H1 (cell line): Measurements from ENCODE around the gene DPF3. TPM values are rescaled to one million over a fixed set of nuclear protein-coding genes. Genes with fewer than 3 reads are reported as not detected.

Experiments used
- BRCA1 ChIP-seq: IDR thresholded peaks from 2 replicates; pipeline ENCODE4 v1.6.1; 2012; ENCODE audit warnings: low read depth, low read length, improper control_type of control experiment
- EP300 ChIP-seq, 2 experiments: IDR thresholded peaks; 1 replicate in 1 of 2; 2 replicates in 1 of 2; pipeline ENCODE4 v1.6.1; 2011 to 2012; ENCODE audit warnings: low read depth in 2 of 2, low read length in 2 of 2, mild to moderate bottlenecking in 2 of 2, borderline replicate concordance in 1 of 2, inconsistent platforms in 1 of 2, moderate library complexity in 1 of 2
- FOSL1 ChIP-seq: IDR thresholded peaks from 2 replicates; pipeline ENCODE4 v1.6.1; 2011; ENCODE audit warnings: mild to moderate bottlenecking, low read depth, low read length, moderate library complexity; ENCODE audit not compliant: insufficient read depth
- HDAC6 ChIP-seq: IDR thresholded peaks from one replicate; pipeline ENCODE4 v1.7.1; 2012; ENCODE audit warnings: low read depth, mild to moderate bottlenecking, inconsistent platforms, low read length, moderate library complexity
- KDM5A ChIP-seq: fragments of 200-600 bp; IDR thresholded peaks from 2 replicates; pipeline ENCODE4 v1.7.1; 2012; ENCODE audit warnings: mild to moderate bottlenecking, low read length, inconsistent platforms, mixed read lengths
- PHF8 ChIP-seq: fragments of 200-600 bp; sonication (generic); conservative IDR thresholded peaks from 2 replicates; pipeline ENCODE4 v1.7.1; 2012; ENCODE audit warnings: low read depth, mild to moderate bottlenecking, inconsistent platforms, low read length, moderate library complexity
- SIX5 ChIP-seq: IDR thresholded peaks from 2 replicates; pipeline ENCODE4 v1.6.1; 2011; ENCODE audit warnings: mild to moderate bottlenecking, low read depth, low read length
- TAF7 ChIP-seq: optimal IDR thresholded peaks from 2 replicates; pipeline ENCODE3; 2011; ENCODE audit warnings: low read depth, mild to moderate bottlenecking, inconsistent platforms, low read length, moderate library complexity, borderline replicate concordance
- TEAD4 ChIP-seq: IDR thresholded peaks from 2 replicates; pipeline ENCODE4 v1.6.1; 2012; ENCODE audit warnings: low read depth, low read length, inconsistent platforms, mixed read lengths
- polyA plus RNA-seq, 7 experiments: library from polyadenylated mRNA; depleted of rRNA in 3 of 7; stranded (reverse) in 5 of 7; unstranded in 2 of 7; fragments of >200 nt in 5 of 7; fragments of 200-250 nt in 2 of 7; gene quantifications; 1 replicate in 5 of 7; 2 replicates in 1 of 7; 4 replicates in 1 of 7; pipeline versions ENCODE4 v1.2.1 to v1.2.3, GENCODE V29; 2011 to 2013; ENCODE audit warnings: missing spikeins in 2 of 7, mixed read lengths in 2 of 7
- total RNA-seq: library from RNA; stranded (reverse); fragmentation: NEBNext Ultra II Directional; extraction: Animal tissue kit (Norgen Biotek cat#: 25700); gene quantifications from 2 replicates; pipeline ENCODE4 v1.2.1, GENCODE V29; 2021
- TF ChIP-seq, protein P1 (sequence below): fragments of 300-600 bp; sonication (generic); IDR thresholded peaks from 2 replicates; pipeline ENCODE4 v1.7.1; 2012; ENCODE audit warnings: low read length, moderate library complexity, mild to moderate bottlenecking, inconsistent platforms; ENCODE audit not compliant: insufficient replicate concordance

DPF3 gene
- total and polyA plus RNA-seq, 2 of the 8 experiments (the other 6 are each of a cell fraction or from before 2014, with no cell fraction given): 0.19 TPM; not detected in 1

DNA sequence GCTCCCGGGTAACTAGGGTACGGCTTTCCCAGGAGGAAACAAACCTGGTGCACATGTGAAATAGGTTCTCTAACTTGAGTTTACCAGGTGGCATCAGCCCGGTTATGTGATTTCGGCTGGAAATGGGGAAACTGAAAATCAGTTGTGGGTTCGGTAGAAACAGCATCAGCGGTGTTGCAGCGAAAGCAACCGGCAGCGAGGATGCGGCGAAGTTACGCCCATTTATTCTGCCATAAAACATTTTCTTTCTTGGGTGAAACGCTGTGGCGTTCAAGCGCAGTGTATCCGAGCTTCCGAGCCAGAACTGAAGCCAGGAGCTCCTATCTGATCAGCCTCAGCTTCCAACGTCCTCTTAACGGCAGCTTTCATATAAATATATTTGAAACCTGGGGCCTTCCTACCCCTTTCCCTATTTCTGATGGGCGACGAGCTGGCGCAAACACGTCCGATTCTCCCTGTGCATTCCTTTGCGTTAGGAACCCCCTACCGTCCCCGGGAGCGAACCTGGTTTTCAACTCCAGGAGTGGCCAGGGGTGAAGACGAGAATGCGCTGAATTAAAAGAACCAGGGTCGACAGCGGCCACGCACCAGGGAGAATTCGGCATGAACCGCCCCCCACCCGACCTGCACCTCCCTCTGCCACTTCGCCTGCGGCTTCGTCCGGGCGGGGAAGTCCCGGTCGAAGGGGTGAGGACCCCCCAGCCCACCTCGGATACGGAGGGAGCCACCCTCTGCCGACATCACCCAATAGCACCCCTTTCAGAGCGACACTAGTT is 1.6 kb downstream of the DPF3 start (continued):
- TF ChIP-seq, protein P1, sequence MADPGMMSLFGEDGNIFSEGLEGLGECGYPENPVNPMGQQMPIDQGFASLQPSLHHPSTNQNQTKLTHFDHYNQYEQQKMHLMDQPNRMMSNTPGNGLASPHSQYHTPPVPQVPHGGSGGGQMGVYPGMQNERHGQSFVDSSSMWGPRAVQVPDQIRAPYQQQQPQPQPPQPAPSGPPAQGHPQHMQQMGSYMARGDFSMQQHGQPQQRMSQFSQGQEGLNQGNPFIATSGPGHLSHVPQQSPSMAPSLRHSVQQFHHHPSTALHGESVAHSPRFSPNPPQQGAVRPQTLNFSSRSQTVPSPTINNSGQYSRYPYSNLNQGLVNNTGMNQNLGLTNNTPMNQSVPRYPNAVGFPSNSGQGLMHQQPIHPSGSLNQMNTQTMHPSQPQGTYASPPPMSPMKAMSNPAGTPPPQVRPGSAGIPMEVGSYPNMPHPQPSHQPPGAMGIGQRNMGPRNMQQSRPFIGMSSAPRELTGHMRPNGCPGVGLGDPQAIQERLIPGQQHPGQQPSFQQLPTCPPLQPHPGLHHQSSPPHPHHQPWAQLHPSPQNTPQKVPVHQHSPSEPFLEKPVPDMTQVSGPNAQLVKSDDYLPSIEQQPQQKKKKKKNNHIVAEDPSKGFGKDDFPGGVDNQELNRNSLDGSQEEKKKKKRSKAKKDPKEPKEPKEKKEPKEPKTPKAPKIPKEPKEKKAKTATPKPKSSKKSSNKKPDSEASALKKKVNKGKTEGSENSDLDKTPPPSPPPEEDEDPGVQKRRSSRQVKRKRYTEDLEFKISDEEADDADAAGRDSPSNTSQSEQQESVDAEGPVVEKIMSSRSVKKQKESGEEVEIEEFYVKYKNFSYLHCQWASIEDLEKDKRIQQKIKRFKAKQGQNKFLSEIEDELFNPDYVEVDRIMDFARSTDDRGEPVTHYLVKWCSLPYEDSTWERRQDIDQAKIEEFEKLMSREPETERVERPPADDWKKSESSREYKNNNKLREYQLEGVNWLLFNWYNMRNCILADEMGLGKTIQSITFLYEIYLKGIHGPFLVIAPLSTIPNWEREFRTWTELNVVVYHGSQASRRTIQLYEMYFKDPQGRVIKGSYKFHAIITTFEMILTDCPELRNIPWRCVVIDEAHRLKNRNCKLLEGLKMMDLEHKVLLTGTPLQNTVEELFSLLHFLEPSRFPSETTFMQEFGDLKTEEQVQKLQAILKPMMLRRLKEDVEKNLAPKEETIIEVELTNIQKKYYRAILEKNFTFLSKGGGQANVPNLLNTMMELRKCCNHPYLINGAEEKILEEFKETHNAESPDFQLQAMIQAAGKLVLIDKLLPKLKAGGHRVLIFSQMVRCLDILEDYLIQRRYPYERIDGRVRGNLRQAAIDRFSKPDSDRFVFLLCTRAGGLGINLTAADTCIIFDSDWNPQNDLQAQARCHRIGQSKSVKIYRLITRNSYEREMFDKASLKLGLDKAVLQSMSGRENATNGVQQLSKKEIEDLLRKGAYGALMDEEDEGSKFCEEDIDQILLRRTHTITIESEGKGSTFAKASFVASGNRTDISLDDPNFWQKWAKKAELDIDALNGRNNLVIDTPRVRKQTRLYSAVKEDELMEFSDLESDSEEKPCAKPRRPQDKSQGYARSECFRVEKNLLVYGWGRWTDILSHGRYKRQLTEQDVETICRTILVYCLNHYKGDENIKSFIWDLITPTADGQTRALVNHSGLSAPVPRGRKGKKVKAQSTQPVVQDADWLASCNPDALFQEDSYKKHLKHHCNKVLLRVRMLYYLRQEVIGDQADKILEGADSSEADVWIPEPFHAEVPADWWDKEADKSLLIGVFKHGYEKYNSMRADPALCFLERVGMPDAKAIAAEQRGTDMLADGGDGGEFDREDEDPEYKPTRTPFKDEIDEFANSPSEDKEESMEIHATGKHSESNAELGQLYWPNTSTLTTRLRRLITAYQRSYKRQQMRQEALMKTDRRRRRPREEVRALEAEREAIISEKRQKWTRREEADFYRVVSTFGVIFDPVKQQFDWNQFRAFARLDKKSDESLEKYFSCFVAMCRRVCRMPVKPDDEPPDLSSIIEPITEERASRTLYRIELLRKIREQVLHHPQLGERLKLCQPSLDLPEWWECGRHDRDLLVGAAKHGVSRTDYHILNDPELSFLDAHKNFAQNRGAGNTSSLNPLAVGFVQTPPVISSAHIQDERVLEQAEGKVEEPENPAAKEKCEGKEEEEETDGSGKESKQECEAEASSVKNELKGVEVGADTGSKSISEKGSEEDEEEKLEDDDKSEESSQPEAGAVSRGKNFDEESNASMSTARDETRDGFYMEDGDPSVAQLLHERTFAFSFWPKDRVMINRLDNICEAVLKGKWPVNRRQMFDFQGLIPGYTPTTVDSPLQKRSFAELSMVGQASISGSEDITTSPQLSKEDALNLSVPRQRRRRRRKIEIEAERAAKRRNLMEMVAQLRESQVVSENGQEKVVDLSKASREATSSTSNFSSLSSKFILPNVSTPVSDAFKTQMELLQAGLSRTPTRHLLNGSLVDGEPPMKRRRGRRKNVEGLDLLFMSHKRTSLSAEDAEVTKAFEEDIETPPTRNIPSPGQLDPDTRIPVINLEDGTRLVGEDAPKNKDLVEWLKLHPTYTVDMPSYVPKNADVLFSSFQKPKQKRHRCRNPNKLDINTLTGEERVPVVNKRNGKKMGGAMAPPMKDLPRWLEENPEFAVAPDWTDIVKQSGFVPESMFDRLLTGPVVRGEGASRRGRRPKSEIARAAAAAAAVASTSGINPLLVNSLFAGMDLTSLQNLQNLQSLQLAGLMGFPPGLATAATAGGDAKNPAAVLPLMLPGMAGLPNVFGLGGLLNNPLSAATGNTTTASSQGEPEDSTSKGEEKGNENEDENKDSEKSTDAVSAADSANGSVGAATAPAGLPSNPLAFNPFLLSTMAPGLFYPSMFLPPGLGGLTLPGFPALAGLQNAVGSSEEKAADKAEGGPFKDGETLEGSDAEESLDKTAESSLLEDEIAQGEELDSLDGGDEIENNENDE: no peak
- TF ChIP-seq FOSL1 (no peak), HDAC6 (no peak), EP300 (IDR thresholded peaks at IDR 0.05; ENCODE audit: borderline replicate concordance in 1 of 2, low read depth in 2 of 2, low read length in 2 of 2) (no peak), BRCA1 (no peak), PHF8 (no peak), TAF7 (no peak), KDM5A (no peak), TEAD4 (no peak), SIX5 (no peak)
